Omental fat pad (tissue), 4 donors: ENCODE results near the gene GRIN2D. TPM values are rescaled to one million over a fixed set of nuclear protein-coding genes. Genes with fewer than 3 reads are reported as not detected.

Source experiments
- ATAC-seq: fragments of 150-250 bp; one replicate; pipeline ENCODE4 v1.9.1; 2016; ENCODE audit warnings: mild to moderate bottlenecking, moderate library complexity; ENCODE audit not compliant: low FRiP score
- DNase-seq: peaks from one replicate; pipeline ENCODE4 v3.0.0-alpha.2; 2019; ENCODE audit warnings: low spot score
- total RNA-seq, 4 donors: library from RNA; depleted of rRNA; stranded (reverse); fragments of >200 nt; gene quantifications; one replicate each; pipeline ENCODE4 v1.1.0, GENCODE V29; 2016
- TF ChIP-seq, protein P1 (sequence below), 3 donors: fragments of 450-650 bp; IDR thresholded peaks; one replicate each; pipeline ENCODE4 v1.5.1; 2016 to 2017; ENCODE audit warnings: antibody characterized with exemption in 3 of 3, mild to moderate bottlenecking in 3 of 3, moderate library complexity in 2 of 3

Gene GRIN2D
- total RNA-seq = under 1 TPM; 0.12 to 0.63 (median 0.33) TPM

DNA sequence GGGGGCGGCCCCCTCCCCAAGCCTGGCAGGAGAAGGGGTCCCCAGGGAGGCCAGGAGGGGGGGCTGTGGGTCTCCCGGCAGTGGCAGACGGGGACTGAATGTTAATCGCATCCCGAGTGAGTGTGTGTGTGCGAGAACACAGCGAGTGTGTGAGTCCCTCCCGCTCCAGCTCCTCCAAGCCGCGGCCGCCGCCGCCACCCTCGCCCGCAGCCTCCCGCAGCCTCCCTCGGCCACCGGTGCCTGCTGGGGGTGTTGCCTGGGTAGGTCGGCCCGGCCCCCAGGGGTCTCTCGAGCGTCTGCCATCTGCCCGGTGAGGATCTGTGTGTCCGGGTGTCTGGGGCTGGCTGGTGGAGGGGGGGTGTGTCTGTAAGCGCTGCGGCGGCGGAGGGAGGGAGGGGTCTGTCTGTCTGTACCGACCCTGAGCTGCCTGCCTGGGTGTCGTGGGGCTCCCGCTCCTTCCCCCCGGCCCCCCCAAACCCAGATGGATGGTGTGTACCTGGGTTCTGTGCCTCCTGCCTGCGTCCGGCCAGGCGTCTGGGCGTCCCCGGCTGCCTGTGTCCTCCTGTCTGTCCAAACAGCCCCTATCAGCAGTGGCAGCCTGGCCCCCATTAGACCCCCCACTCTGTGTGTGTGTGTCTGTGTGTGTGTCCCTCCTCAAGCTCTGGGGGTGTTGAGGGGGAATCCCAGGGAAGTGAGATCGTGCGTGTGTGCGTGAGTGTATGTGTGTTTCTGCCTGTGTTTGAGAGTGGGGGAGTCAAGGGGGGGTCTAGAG lies at the start of gene GRIN2D:
Gene GRIN2D (plus strand): TSS at position 110 of the 772 bp plus-strand sequence. CDS start 4,725 bp downstream, outside the sequence.
- no peak for DNase-seq
- TF ChIP-seq, protein P1, sequence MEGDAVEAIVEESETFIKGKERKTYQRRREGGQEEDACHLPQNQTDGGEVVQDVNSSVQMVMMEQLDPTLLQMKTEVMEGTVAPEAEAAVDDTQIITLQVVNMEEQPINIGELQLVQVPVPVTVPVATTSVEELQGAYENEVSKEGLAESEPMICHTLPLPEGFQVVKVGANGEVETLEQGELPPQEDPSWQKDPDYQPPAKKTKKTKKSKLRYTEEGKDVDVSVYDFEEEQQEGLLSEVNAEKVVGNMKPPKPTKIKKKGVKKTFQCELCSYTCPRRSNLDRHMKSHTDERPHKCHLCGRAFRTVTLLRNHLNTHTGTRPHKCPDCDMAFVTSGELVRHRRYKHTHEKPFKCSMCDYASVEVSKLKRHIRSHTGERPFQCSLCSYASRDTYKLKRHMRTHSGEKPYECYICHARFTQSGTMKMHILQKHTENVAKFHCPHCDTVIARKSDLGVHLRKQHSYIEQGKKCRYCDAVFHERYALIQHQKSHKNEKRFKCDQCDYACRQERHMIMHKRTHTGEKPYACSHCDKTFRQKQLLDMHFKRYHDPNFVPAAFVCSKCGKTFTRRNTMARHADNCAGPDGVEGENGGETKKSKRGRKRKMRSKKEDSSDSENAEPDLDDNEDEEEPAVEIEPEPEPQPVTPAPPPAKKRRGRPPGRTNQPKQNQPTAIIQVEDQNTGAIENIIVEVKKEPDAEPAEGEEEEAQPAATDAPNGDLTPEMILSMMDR (IDR thresholded peaks at IDR 0.05) = no peak
- ATAC-seq = no peak

DNA sequence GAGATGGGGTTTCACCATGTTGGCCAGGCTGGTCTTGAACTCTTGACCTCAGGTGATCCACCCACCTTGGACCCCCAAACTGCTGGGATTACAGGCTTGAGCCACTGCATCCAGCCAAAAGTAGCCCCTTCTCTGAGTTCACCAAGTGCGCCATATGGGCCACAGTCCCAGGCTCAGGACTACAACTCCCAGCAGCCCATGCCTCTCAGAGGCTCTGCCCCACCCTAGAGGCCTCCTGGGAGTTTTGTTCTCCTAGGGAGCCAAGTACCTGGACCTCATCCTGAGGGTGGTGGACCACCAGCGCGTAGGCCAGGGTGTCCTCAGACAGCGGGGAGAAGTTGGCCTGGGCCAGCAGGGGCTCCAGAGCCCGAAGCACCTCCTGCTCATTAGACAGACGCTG lies 48.6 kb upstream of the GRIN2D start:
- TF ChIP-seq, protein P1 (IDR thresholded peaks at IDR 0.05) = no peak
- no peak for DNase-seq
- ATAC-seq = no peak

DNA sequence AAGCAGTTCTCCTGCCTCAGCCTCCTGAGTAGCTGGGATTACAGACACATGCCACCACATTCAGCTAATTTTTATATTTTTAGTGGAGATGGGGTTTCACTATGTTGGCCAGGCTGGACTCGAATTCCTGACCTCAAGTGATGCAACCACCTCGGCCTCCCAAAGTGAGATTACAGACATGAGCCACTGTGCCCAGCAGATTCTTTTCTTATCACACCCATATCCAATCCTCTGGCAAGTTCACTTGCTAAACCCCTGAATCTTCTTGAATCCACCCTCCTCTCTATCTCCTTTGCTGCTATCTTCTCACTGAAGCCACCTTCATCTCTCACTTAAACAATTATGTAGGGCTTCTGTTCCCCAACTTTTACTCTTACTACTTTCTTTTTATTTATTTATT lies 47.3 kb upstream of the GRIN2D start:
- no peak for DNase-seq
- no peak for ATAC-seq
- TF ChIP-seq, protein P1 (IDR thresholded peaks at IDR 0.05) = no peak

DNA sequence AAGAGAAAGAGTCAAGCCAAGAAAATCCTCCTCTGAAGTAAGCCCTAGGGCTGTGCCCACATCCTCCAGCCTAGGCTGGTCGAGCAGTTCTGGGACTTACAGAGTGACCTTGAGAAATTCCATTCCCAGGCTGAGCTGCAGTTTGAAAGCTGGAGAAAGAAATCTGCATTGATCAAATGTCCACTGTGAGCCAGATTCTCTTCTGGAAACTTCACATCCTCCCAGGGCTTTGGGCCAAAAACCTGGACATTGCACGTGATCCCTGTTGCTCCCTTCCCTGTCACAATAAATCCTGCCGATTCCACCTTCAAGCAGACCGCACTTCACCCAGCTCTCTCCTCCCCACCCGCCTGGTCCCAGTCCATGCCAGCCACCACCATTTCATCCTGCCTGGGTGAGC lies 45.4 kb upstream of the GRIN2D start:
- TF ChIP-seq, protein P1 (IDR thresholded peaks at IDR 0.05) = no peak
- ATAC-seq = no peak
- DNase-seq = no peak

DNA sequence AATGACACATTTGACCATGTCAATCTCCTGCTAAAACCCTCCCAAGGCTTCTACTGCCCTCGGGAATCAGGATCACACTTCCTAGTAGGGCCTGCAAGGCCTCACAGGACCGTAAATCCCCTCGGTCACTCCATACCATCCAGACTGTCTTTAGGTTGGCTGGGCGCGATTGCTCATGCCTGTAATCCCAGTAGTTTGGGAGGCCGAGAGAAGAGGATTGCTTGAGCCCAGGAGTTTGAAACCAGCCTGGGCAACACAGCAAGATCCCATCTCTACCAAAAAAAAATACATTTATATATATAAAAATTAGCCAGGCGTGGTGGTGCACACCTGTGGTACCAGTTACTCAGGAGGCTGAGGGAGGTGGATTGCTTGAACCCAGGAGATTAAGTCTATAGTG lies 44.7 kb upstream of the GRIN2D start:
- no peak for ATAC-seq

DNA sequence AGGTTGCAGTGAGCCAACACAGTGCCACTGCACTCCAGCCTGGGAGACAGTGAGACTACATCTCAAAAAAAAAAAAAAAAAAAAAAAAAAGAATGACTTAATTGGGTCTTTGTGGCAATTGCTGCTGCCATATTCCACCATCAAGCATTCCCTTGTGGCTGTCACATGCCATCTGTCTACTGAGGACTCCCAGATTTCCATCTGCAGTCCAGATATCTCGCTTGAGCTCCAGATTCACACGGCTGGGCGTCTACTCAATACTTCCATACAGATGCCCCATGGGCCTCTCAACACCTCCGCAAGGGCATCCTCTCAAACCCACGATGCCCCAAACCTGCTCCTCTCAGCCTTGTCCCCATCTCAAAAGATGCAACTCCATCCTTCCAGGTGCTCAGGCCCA lies 42.6 kb upstream of the GRIN2D start:
- no peak for ATAC-seq
- TF ChIP-seq, protein P1 (IDR thresholded peaks at IDR 0.05) = no peak
- DNase-seq = no peak

More for the DNA sequence above, 44.7 kb upstream of the GRIN2D start:
- TF ChIP-seq, protein P1 (IDR thresholded peaks at IDR 0.05) = no peak
- no peak for DNase-seq

DNA sequence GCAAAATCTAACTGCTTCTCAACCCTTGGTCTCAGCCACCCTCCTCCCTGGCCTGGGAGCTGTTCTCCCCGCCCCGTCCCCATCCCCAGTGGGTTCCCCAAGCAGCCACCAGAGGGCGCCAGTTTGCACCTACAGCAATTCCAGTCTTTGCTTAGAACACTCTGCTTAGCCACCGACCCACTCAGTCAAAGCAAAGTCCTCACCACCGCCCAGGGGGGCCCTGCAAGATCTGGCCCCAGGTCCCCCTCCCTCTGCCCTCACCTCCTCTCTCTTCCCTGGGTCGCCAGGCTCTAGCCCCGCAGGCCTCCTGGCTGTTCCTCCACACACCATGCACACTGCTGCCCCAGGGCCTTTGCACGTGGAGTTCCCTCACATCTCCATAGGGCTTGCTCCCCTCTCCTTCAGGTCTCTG lies 42.1 kb upstream of the GRIN2D start:
- TF ChIP-seq, protein P1 (IDR thresholded peaks at IDR 0.05) = no peak
- no peak for ATAC-seq
- peak; percentile 73 for DNase-seq
